ENCODE measurements around the gene NUBP2.

The NUBP2 gene

DNA sequence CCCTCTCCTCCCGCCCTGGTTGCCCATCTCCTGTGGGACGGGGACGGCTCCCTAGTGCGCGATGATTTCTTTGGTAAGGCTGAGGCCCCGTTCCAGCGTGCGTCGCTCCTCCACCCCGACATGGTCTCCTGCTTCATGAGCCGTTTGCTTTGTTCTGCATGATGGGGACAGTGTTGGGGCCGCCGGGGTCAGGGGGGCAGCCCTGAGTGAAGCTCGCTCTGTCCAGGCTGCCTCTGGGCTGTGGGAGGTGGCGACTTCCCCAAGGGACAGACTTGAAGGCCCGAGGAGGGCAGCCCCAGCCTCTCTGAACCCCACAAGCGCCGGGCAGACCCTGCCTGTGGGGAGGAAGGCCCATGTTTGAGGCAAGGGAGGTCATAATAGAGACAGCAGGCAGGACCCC lies 23.8 kb upstream of the NUBP2 start:
- DNase-seq (ENCODE audit: low read depth in 2 of 2), result no peak

- no peak for DNase-seq (ENCODE audit: low read depth in 2 of 2)
Observed at GRCh38 chr16:1759511-1759910, 23.2 kb upstream of the NUBP2 start.

- no peak for DNase-seq (ENCODE audit: low read depth in 2 of 2)
Observed at GRCh38 chr16:1760911-1761310, 21.8 kb upstream of the NUBP2 start.

DNA sequence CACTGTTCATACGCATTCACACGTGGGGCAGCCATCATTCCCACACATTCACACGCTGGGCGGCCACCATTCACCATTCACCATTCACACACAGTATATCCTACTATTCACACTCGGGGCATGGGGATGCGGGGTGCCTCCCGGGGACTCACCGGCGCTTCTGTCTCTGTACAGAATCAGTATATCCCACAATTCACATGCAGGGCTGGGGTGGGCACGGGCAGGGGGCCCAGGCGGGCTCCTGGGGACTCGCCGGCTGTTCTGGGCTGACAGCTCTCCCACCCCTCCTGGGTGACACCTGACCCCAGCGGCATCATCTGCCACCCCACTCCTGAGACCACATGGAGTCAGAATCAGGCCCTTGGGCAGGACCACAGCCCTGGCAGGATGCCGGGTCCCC lies 21.0 kb upstream of the NUBP2 start:
- no peak for DNase-seq (ENCODE audit: low read depth in 2 of 2)

- no peak for DNase-seq (ENCODE audit: low read depth in 2 of 2)
Observed at GRCh38 chr16:1762196-1762878, 20.4 kb upstream of the NUBP2 start.

DNA sequence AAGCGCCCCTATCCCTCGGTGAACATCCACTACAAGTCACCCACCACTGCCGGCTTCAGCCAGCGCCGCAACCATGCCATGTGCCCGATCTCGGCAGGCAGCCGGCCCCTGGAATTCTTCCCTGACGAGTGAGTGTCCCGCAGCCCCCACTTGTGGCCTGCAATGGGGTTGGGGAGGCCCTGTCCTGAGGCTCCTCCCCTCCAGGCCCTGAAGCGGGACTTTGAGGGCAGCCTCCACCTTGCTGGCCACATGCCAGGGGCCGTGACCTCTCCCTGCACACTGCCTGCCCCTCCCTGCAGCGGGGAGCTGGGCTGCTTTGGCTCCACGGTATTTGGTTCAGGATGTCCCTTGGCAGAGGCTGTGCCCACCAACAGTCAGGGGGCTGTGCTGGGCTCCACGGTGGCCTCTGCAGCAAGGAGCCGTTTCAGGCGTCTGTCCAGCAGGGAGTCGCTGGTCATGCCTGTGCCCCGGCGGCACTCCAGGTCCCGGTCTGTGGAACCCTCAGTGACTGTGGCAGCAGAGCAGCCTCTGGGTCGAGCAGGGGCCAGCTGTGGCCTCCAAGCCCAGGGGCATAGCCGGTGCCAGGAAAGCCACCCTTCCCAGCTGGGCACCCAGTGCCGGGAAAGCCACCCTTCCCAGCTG lies 19.8 kb upstream of the NUBP2 start:
- no peak for DNase-seq (ENCODE audit: low read depth in 2 of 2)

GRCh38 chr16:1763521-1764511 lies 18.9 kb upstream of the NUBP2 start:
- no peak for DNase-seq (ENCODE audit: low read depth in 2 of 2)

- no peak for DNase-seq (ENCODE audit: low read depth in 2 of 2)
Observed at GRCh38 chr16:1764971-1765370, 17.8 kb upstream of the NUBP2 start.

DNA sequence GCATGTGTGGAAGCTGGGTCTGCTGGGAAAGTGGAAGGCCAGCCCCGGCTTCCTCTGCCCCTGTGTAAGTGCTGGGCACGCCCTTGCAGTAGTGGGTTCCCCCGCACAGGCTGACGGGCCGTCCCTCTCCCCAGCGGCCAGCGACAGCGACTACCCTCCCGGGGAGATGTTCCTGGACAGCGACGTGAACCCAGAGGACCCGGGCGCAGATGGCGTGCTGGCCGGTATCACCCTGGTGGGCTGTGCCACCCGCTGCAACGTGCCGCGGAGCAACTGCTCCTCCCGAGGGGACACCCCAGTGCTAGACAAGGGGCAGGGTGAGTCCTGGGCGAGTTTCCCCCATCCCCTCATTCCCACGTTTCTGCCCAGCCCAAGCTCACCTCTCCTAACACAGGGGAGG lies 16.9 kb upstream of the NUBP2 start:
- DNase-seq (ENCODE audit: low read depth in 2 of 2), result no peak

- DNase-seq (ENCODE audit: low read depth in 2 of 2), result no peak
Observed at GRCh38 chr16:1766231-1766630, 16.5 kb upstream of the NUBP2 start.

GRCh38 chr16:1766701-1767100 lies 16.1 kb upstream of the NUBP2 start:
- no peak for DNase-seq (ENCODE audit: low read depth in 2 of 2)

- DNase-seq (ENCODE audit: low read depth in 2 of 2), result no peak
Observed at GRCh38 chr16:1767116-1767994, 15.4 kb upstream of the NUBP2 start.

DNA sequence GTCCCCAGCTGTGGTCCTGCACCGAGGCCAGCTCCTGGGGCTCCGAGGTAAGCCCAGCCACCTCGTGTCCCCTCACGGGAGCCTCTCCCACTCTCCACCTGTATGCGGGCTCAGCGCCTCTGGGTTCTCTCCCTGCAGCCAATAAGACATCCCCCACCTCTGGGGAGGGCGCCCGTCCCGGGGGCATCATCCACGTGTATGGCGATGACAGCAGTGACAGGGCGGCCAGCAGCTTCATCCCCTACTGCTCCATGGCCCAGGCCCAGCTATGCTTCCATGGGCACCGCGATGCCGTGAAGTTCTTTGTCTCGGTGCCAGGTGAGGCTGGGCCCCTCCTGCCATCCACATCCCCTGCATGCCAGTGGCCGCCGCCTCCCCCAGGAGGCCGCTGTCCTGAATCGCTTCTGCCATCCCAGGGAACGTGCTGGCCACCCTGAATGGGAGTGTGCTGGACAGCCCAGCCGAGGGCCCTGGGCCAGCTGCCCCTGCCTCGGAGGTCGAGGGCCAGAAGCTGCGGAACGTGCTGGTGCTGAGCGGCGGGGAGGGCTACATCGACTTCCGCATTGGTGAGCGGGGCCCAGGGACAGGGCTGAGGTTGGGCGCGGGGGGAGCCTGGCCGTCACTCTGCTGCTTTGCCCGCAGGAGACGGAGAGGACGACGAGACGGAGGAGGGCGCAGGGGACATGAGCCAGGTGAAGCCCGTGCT lies 14.5 kb upstream of the NUBP2 start:
- DNase-seq (ENCODE audit: low read depth in 2 of 2), result no peak

GRCh38 chr16:1768767-1769401 lies 13.9 kb upstream of the NUBP2 start:
- DNase-seq (ENCODE audit: low read depth in 2 of 2), result no peak

DNA sequence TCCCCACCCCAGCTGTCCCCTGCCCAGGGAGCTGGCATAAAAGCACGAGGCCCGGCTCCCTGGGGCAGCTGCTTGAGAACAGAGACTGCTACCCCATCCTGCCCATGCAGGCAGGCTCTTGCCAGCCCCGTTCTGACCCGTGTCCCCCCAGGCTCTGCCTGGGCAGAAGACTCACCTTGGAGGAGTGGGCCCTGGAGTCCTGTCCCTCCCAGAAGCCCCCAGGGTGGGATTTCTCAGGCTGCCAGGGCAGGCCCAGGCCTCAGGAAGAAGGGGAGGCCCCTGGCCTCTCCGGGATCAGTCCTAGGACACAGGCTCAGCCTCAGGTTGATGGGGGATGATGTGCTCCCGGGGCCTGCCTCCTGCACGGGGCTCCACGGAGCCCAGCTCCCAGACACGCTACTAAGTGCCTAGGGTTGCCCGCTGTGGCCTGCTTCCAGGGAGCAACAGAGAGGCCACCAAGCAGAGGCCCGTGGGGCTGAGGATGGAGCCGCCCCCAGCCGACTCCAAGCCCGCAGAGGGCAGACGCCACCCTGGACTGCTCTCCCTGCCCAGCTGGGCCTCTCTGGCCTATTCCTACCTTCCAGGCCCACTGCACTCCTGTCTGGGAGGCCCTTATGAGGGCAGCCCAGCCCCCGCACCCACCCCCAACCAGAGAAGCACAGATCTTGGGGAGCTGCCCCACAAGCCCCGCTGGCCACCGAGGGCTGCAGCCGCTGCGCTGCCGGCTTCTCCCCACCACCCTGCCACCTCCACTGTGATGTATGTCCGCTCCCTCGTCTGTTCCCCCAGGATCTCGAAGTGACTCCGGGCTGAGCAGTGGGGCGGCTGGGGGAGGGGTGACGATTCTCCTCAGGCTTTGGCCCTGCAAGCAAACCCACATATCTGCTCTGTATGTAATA lies 13.1 kb upstream of the NUBP2 start:
- no peak for DNase-seq (ENCODE audit: low read depth in 2 of 2)

GRCh38 chr16:1770328-1771187 lies 12.2 kb upstream of the NUBP2 start:
- peak in 1 of 2 donors; percentile 37 for DNase-seq (ENCODE audit: low read depth in 2 of 2)

DNA sequence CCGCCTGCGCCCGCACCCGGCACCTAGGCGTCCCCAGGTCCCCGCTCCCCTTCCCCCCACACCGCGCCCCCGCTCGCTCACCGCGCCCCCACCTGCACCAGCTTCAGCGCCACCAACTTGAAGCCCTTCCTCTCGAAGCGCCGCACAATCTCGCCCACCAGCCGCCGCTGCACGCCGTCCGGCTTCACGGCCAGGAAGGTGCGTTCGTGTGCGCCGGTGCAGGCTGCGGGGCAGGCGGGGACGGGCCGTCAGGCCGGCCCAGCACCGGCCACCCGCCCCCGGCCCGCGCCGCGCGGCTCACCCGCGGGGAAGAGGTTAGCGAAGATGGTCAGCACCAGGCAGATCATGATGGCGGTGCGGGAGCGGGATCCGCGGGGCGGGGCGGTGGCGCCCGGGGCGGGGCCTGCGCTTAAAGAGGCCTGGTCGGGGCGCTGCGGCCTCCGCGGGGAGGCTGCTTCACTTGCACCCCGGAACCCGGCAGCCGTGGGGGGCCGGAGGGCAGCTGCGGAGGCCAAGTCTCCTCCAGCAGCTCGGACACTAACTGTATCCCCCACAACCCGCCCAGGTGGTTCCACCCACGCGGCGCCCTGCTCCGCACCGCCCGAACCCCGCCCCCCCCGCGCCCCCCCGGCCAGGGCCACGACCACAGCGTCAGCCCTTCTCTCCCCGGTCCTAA lies 11.4 kb upstream of the NUBP2 start, which contains the start of gene NME3:
Gene NME3 (minus strand): TSS at position 356 of the 676 bp plus-strand sequence. CDS start 9 bp downstream, at position 347.
- peak; percentile 36 to 68 for DNase-seq (ENCODE audit: low read depth in 2 of 2)

All from stimulated activated CD4-positive, alpha-beta T cell treated with anti-CD3 and anti-CD28 coated beads, Interleukin-1b, Interleukin-23, amount 100 ng/mL, for 1 hour (primary cell).